ENCODE data around the gene FKBP11.

FKBP11 gene

DNA sequence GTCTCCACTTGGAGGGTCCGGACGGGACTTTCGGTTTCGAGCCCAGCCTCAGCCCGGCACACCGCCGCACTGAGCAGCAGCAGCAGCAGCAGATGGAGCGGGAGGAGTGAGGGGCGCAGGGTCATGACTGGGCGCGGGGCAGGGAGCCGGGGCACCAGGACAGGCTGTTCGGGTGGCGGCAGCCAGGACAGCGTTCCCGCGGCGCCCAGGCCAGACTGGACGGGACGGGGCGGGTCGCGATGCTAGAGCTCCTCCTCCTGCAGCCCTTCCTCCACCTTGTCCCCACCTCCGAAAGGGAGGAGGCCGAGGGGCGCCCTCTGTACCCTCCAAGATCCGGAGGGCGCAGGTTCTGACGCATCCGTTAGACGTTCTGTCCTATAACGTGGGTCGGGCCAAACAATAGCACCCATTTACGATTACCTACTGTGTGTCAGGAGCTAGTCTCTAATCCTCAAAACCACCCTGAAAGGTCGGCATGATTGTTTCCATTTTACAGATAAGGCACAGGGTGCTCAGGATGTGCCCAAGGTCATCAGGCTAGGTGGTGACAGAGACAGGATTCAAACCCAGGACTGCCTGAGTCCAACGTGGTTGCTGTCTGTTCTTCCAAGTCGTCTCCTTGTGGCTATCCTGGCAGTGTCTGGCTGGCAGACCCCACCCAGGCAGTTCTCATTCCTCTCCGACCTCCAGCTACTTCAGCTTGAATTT lies at the start of gene FKBP11:
FKBP11 (minus strand) TSS at position 189 of the 708 bp plus-strand sequence; CDS start at position 125, 64 bp downstream.
- DNase-seq (ENCODE audit: low spot score), result peak; percentile 76

DNA sequence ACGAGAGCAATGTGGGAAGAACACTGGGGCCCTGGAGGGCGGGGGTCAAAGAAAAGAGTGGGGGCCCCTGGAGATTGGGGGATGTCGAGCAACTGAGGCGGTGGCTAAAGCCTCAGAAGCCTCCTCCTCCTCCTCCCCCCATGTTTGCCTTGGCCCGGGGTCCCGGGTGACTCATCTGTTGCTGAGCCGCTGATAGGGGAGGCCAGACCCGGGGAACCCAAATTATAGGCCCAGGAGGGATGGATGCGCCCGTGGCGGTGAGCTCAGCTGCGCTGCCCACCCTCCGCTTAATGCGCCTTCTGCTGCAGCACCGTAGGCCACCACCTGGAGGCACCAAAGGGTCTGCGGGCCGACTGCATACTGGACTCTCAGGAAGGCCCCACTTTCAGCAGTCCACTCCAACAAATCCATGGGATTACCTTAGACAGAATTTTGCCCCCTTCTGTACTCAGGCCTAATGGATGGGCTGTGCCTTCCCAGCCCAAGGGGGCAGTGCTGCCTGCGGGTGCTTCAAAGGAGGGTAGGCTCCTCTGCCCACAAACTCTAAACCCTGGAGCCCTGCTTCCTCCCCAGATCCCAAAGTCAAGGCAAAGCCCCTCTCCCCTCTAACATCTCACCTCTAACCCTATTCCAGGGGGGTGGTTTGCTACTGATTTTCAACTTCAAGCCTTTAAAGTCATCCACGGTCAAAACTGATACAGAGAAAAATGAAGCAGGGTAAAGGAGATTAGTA lies 48.8 kb upstream of the FKBP11 start:
- no peak for DNase-seq (ENCODE audit: low spot score)

- DNase-seq (ENCODE audit: low spot score), result no peak
Measured at GRCh38 chr12:48973531-48973930, 48.2 kb upstream of the FKBP11 start.

DNA sequence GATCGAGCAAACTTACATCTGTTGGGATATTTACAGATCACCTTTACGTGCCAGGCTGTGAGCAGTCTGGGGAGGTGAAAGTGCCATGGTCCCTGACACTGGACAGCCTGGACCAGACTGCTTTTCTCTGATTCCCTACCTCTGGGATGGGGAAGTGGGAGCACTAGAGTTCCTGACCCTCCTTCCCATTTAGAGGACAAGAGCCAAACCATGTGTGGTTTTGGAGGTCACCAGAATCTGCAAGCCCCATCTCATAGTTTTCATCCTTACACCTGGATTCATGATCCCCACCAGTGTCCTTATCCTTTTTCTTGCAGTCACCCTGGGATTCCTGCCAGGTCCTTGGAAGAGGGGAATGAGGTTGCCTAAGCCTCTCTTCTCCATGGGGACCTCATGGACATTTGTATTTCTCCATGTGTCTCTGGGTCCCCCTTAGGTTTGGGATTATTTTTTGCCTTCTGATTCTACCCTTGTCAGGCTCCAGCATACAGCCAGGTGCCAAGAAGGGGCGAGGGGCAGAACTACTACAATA lies 47.7 kb upstream of the FKBP11 start:
- DNase-seq (ENCODE audit: low spot score), result no peak

- no peak for DNase-seq (ENCODE audit: low spot score)
Measured at GRCh38 chr12:48972213-48972951, 47.1 kb upstream of the FKBP11 start.

GRCh38 chr12:48970702-48971334 lies 45.5 kb upstream of the FKBP11 start:
- DNase-seq (ENCODE audit: low spot score), result no peak

DNA sequence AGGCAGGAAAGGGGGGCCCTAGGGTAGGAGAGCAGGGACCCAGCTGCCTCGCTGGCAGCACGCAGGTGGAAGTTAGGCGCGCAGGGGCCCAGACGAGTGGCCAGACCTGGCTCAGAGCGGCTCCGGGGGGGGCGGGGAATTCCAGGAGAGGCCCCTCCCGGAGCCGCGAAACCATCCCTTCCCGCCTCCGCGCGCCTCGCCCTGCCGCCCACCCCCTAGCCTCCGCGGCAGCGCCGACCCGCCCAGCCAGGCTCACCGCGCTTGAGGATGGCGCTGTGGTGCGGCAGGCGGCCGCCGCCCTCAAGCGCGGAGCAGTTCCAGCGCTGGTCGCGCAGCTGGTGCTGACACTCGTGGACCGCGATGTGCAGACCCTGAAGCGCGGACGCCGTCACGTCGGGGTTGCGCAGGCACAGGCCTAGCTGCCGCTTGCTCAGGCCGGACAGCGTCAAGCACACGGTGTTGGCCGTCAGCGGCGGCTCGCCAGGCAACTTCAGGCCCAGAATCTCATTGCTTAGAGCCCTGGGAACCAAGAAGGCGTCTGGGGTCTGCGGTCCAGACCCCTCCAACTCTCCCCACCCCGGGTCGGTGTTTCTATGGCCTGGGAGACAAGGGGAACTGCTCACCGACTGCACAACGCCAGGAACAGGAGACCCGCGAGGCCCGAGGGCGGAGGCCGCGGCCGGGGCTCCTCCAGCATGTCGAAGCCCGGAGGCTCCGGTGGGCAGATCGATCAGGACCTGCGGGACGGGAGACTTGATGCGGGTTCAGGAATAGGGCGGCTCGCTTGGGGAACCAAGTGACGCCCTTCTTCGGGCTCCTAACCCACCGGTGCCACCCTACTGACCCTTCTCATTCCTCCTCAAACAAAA lies 44.8 kb upstream of the FKBP11 start:
- DNase-seq (ENCODE audit: low spot score), result no peak

DNA sequence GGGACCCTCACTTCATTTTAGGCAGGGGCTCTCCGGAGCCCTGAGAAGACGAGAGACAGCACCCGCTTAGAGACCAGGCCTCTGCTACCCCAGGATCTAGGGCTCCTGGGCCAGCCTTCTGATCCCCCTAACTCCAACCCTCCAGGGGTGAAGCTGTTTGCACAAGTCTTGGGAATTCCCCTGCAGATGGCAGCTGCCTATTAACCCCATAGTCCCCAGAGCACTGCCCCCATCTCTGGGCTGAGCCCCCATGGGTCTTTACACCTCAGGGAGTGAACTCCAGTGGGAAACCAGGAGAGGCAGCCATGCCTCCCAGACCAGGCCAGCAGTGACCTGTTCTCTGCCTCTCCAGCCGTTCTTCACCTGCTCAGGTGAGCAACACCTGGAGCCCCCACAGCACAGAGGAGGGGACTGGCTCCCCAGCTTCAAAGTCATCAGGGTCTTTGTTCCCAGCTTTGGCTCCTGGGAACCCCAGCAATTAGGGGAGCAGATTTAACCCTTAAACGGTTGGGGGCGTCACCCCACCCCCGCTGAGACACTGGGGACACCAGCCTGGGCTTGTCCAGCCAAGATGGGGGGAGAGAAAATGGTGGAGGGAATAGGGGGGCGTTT lies 44.0 kb upstream of the FKBP11 start:
- peak; percentile 17 for DNase-seq (ENCODE audit: low spot score)

DNA sequence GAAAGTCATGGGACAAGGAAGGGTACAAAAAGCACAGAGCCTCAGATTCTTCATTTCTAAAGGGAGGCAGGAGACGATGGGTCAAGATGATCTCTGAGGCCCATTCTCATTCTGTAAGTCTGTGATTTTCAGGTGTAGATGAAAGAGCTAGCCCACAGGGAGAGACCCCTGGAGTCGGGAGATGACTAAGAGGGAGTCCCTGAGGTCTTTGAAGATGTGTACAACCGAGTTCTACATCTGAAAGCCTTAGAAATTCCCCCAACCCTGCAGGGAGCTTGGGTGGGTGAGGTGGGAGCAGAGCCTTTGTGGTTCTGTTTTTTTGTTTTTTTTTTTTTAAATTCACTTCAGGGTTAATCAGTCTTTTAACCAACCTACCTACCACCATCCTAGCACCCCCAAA lies 43.2 kb upstream of the FKBP11 start:
- no peak for DNase-seq (ENCODE audit: low spot score)

DNA sequence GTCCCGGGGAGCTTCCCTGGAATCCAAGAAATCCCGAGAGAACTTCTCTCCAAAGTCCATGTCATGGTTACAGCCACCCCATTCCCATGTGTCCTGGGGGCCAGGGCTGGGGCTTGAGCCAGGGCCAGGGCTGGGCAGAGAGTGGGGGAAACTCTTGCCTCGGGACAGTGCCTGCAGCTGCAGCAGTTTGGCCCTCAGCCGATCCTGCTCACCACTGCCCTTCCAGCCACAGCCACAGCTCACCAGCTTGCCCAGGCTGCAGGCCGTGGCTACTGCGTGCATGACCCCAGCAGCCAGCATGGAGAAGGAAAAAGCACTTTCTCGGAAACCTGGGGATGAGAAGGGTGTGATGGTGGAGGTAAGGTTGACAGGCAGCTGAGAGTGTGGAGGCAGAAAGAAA lies 42.7 kb upstream of the FKBP11 start:
- peak; percentile 7 for DNase-seq (ENCODE audit: low spot score)

GRCh38 chr12:48966177-48966895 lies 41.0 kb upstream of the FKBP11 start:
- no peak for DNase-seq (ENCODE audit: low spot score)

DNA sequence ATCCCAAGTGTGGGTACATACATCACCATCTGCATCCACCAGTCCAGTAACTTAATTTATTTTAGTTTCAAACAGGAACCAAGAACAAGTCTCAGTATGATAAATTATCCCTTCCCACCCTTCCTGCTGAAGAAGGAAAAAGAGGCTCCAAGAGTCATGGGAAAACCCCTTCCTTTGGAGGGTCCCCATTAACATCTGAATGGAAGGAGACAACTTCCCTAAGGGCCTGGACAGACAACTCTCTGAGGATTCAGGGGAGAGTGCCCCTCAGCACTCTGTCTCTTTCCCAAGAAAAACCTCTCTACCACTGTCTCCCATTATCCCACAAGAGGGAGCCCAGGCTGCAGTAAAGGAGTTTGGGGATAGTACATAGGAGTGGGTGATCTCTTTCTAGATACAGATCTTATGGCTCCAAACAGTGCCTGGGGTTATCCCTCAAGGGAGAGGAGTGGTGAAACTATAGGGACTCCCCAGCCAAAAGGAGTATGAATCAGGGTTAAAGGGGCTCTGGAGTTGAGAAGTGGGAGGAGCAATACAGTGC lies 40.1 kb upstream of the FKBP11 start:
- peak; percentile 53 for DNase-seq (ENCODE audit: low spot score)

DNA sequence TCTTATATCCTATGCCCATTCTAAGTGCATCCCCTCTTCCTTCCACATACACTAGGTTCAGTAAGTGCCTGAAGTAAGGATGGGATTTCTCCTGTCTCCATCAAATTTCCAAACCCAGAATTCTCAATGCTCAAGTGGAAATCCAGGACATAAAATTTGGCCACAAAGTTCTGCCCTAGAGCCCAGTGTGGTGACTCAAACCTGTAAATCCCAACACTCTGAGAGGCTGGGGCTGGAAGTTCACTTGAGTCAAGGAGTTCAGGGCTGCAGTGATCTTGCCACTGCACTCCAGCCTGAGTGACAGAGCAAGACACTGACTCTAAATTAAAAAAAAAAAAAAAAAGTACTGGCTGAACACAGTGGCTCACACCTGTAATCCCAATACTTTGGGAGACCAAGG lies 36.5 kb upstream of the FKBP11 start:
- DNase-seq (ENCODE audit: low spot score), result peak; percentile 13

DNA sequence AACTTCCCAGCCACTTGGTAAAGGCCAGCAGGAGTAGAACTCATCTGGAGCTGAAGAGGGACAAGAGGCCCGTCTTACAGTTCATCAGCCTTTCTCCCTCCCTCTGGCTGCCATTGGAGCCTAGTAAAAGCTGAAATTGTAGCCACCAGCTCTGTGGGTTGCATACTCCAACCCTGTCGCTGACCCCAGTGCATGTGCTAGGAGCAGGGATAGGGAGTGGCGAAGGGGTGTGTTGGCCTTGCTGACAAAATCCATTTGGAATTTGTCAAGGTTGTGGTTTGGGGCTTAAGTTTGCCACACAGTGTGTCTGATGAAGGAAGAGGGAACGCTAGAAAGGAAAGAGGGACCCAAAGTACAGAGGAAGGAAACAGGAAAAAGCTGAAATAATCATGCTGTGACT lies 36.0 kb upstream of the FKBP11 start:
- peak; percentile 12 for DNase-seq (ENCODE audit: low spot score)

DNA sequence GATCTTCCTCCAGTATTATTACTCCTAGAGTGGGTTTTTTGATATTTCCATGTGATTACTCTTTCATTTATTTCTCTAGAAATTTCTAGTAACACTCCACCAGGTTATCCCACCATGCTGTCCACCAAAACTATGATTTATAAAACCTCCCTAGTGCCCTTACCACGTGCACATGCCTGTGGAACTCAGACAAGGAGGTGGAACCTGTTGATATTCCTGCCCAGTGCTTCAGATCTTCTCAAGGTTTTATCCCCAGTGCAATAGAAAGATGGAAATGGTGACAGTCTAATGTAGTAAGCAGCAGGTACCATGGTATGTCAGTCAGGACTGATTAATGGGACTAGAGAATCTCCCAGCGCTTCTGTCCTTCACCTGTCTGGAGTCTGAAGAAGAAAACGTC lies 35.5 kb upstream of the FKBP11 start:
- no peak for DNase-seq (ENCODE audit: low spot score)

DNA sequence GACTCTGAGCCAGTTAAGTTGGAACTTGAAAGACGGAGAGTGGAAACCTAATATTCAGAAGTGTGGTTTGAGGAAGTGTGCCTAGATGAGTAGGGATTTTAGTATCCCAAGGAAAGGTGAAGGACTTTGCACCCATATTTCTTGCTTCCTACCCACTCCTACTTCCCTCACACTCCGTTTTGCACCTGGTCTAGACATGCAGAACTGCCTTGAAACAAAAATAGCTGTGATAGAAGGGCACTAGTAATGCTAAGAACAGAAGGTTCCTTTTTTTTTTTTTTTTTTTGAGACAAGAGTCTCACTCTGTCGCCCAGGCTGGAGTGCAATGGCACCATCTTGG lies 32.7 kb upstream of the FKBP11 start:
- no peak for DNase-seq (ENCODE audit: low spot score)

GRCh38 chr12:48957141-48958048 lies 32.1 kb upstream of the FKBP11 start, which contains the start of gene ARF3:
ARF3 (minus strand) TSS chr12:48957487; CDS start chr12:48941095, 16,392 bp downstream.
- peak; percentile 97 for DNase-seq (ENCODE audit: low spot score)

DNA sequence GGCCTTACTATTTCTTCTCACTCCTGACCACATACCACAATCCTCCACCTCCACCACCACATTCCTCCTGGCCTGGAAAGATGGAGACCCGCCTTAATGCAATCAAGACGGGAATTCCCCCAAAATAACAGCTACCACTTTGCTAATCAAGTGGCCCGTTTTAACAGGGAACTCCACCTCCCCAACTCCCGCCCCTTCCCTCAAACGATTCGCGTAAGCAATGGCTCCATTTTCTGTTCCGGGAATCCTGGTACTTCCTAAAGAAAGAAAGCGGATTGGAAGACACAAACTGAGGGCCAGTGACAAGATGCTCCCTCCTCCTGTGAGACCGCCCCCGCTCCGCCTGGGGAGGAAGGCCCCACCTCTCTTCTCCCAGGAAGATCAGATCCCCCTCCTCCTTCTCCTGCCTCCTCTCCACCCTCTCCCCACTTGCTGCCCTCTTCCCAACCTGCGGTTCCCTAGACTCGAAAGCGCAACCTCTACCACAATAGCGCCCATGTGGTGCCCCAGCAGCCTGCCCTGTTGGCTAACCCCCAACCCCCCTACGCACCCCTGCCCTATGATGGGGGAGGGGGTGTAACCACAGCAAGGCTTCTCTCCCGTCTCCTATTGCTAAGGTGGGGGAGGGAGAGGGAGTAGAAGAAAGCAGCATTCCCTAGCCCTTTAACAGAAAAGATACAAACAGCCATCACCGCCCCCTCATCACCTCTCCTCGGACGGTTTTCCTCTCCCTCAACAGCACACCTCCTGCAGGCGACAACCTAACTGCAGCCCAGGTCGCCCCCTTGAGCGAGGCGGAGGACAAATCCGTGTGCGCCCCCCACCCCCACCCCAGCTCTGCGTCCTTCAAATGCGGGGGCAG lies 31.2 kb upstream of the FKBP11 start:
- DNase-seq (ENCODE audit: low spot score), result peak; percentile 92

Measured in AG08396 (cell line).